ENCODE results near the gene TEX54. TPM values are rescaled to one million over a fixed set of nuclear protein-coding genes. Genes with fewer than 3 reads are reported as not detected.
A peak's percentile ranks its signal among the peaks of the same experiment; 100 is the strongest.
"Not testable (repeated sequence)": the region's sequence is repeated elsewhere in the genome, so short reads cannot be mapped to it uniquely, and the experiment has no call there.

The TEX54 gene
- total RNA-seq, 2 experiments from 2014 or later, result 1.0 TPM; not detected in 1

GRCh38 chr11:62860835-62861563 lies 28.4 kb upstream of the TEX54 start:
- Histone ChIP-seq H3K9me2 (ENCODE audit: insufficient read depth, low read length) (no peaks in the 10 kb centered on the region), H4K20me1 (ENCODE audit: insufficient read depth, low read length) (peaks cover 36% of the 10 kb centered on the region), H3K4me3 (ENCODE audit: low read depth, low read length, poor library complexity, severe bottlenecking) (peak overlapping the region; percentile 94), H2AFZ (ENCODE audit: low read length) (no peak overlapping the region), H3K9me3 (ENCODE audit: low read length) (no peaks in the 10 kb centered on the region), H3K79me2 (ENCODE audit: insufficient read depth, low read depth, low read length) (peaks cover 100% of the 10 kb centered on the region), H3K27ac (ENCODE audit: low read depth, low read length, poor library complexity, severe bottlenecking) (peak overlapping the region; percentile 66), H3K36me3 (ENCODE audit: insufficient read depth, low read length) (peaks cover 77% of the 10 kb centered on the region), H3K4me2 (ENCODE audit: low read length) (peak overlapping the region; percentile 99), H3K4me1 (ENCODE audit: insufficient read depth, low read length, poor library complexity, severe bottlenecking) (peaks cover 49% of the 10 kb centered on the region)
- TF ChIP-seq CTCF (conservative IDR thresholded peaks at IDR 0.05; ENCODE audit: low read length) (no peak), EZH2phosphoT487 (IDR thresholded peaks at IDR 0.05; ENCODE audit: borderline replicate concordance, low read depth, low read length) (no peak)
- CTCF ChIA-PET (ENCODE audit: unreplicated experiment), result interaction anchor here (1.0 kb wide), 1 partner anchor 132 kb away, joined by 3 read pairs; no protein-coding TSS in a partner anchor
- POLR2A ChIA-PET, result interaction anchor here (0.5 to 1.9 kb wide), 6 partner anchors 11 to 243 kb away, joined by 3 to 16 read pairs (median 4); no protein-coding TSS in a partner anchor
- BruUV-seq (replicated peaks), result no TSS peak
- no peak for DNase-seq (ENCODE audit: low spot score)
- intact Hi-C loops (cut with micrococcal nuclease; ENCODE audit: unreplicated experiment), result no loop called here

GRCh38 chr11:62859281-62859703 lies 26.7 kb upstream of the TEX54 start:
- H3K9me2 ChIP-seq (ENCODE audit: insufficient read depth, low read length); CTCF ChIA-PET (ENCODE audit: unreplicated experiment); H2AFZ ChIP-seq (ENCODE audit: low read length); intact Hi-C loops (cut with micrococcal nuclease; ENCODE audit: unreplicated experiment); DNase-seq (ENCODE audit: low spot score); H3K9me3 ChIP-seq (ENCODE audit: low read length); BruUV-seq (replicated peaks): not testable (repeated sequence)
- Histone ChIP-seq H3K4me2 (ENCODE audit: low read length) (peak overlapping the region; percentile 99), H4K20me1 (ENCODE audit: insufficient read depth, low read length) (peaks cover 44% of the 10 kb centered on the region), H3K4me1 (ENCODE audit: insufficient read depth, low read length, poor library complexity, severe bottlenecking) (peaks cover 49% of the 10 kb centered on the region), H3K36me3 (ENCODE audit: insufficient read depth, low read length) (peaks cover 76% of the 10 kb centered on the region), H3K4me3 (ENCODE audit: low read depth, low read length, poor library complexity, severe bottlenecking) (peak overlapping the region; percentile 94), H3K27ac (ENCODE audit: low read depth, low read length, poor library complexity, severe bottlenecking) (peak overlapping the region; percentile 53), H3K79me2 (ENCODE audit: insufficient read depth, low read depth, low read length) (peaks cover 99% of the 10 kb centered on the region)
- POLR2A ChIA-PET, result interaction anchor here (0.6 kb wide), 1 partner anchor 87 kb away, joined by 3 read pairs; no protein-coding TSS in a partner anchor

- Histone ChIP-seq H4K20me1 (ENCODE audit: insufficient read depth, low read length) (peaks cover 44% of the 10 kb centered on the region), H3K4me1 (ENCODE audit: insufficient read depth, low read length, poor library complexity, severe bottlenecking) (peaks cover 49% of the 10 kb centered on the region), H3K36me3 (ENCODE audit: insufficient read depth, low read length) (peaks cover 76% of the 10 kb centered on the region), H3K27ac (ENCODE audit: low read depth, low read length, poor library complexity, severe bottlenecking) (peak overlapping the region; percentile 92), H3K4me3 (ENCODE audit: low read depth, low read length, poor library complexity, severe bottlenecking) (peak overlapping the region; percentile 94), H2AFZ (ENCODE audit: low read length) (no peak overlapping the region), H3K4me2 (ENCODE audit: low read length) (peak overlapping the region; percentile 99), H3K79me2 (ENCODE audit: insufficient read depth, low read depth, low read length) (peaks cover 99% of the 10 kb centered on the region), H3K9me2 (ENCODE audit: insufficient read depth, low read length) (no peaks in the 10 kb centered on the region), H3K9me3 (ENCODE audit: low read length) (no peaks in the 10 kb centered on the region)
- intact Hi-C loops (cut with micrococcal nuclease; ENCODE audit: unreplicated experiment), result no loop called here
- no peak for DNase-seq (ENCODE audit: low spot score)
- CTCF ChIA-PET (ENCODE audit: unreplicated experiment), result interaction anchor here (0.6 kb wide), 1 partner anchor 129 kb away, joined by 3 read pairs; no protein-coding TSS in a partner anchor
- no TSS peak for BruUV-seq (replicated peaks)
- TF ChIP-seq CTCF (conservative IDR thresholded peaks at IDR 0.05; ENCODE audit: low read length) (no peak), EZH2phosphoT487 (IDR thresholded peaks at IDR 0.05; ENCODE audit: borderline replicate concordance, low read depth, low read length) (no peak)
- POLR2A ChIA-PET, result interaction anchor here (0.7 to 5.1 kb wide), 5 partner anchors 18 to 1099 kb away, joined by 3 to 70 read pairs (median 19); partner anchors contain the start of genes SLC3A2, WDR74 and ZBTB3
Observed at GRCh38 chr11:62858201-62858600, 25.6 kb upstream of the TEX54 start.

Data from OCI-LY7 (cell line).